Left lung (tissue), 10 donors: ENCODE measurements around the gene U2AF1. TPM values are rescaled to one million over a fixed set of nuclear protein-coding genes. Genes with fewer than 3 reads are reported as not detected.
"Not testable (repeated sequence)": the region's sequence is repeated elsewhere in the genome, so short reads cannot be mapped to it uniquely, and the experiment has no call there.

Source experiments
- ATAC-seq: fragments of 200-7000 bp; cut with Tn5 transposase; one replicate; pipeline ENCODE4 v1.9.1; 2020; ENCODE audit warnings: moderate library complexity
- DNase-seq, 4 donors: peaks; one replicate each; pipeline ENCODE4 v3.0.0-alpha.2; 2013 to 2020
- H3K27ac ChIP-seq, 2 donors: fragments of 200-600 bp; sonication (generic) in 1 of 2; one replicate each; pipeline versions ENCODE4 v1.5.0 to v1.8.0; 2020 to 2021
- H3K27me3 ChIP-seq, 2 donors: fragments of 200-600 bp; sonication (generic) in 1 of 2; one replicate each; pipeline versions ENCODE4 v1.5.0 to v1.8.0; 2020 to 2021
- H3K36me3 ChIP-seq, 2 donors: fragments of 200-600 bp; sonication (generic) in 1 of 2; one replicate each; pipeline versions ENCODE4 v1.5.0 to v1.8.0; 2020 to 2021
- H3K4me1 ChIP-seq, 2 donors: fragments of 200-600 bp; one replicate each; pipeline ENCODE4 v1.8.0; 2021
- H3K4me3 ChIP-seq, 2 donors: fragments of 200-600 bp; sonication (generic) in 1 of 2; one replicate each; pipeline versions ENCODE4 v1.5.0 to v1.8.0; 2020 to 2021; ENCODE audit warnings: mild to moderate bottlenecking in 1 of 2
- H3K9me3 ChIP-seq, 2 donors: fragments of 200-600 bp; sonication (generic) in 1 of 2; one replicate each; pipeline versions ENCODE4 v1.5.0 to v1.8.0; 2020 to 2021
- intact Hi-C, 2 donors: fragments of 100-400 bp; cut with DNase I; formaldehyde crosslinking; loops; one replicate each; pipeline versions ENCODE4 v1.11.2 to v1.14.2; 2022
- polyA plus RNA-seq, 6 donors: library from polyadenylated mRNA; unstranded; fragments of 120-200 nt; gene quantifications; one replicate each; pipeline ENCODE4 v1.2.1, GENCODE V29; 2013; ENCODE audit not compliant: insufficient read length in 6 of 6
- total RNA-seq, 2 donors: library from RNA; stranded (reverse); fragmentation: NEBNext Ultra II Directional; extraction: Animal tissue kit (Norgen Biotek cat#: 25700); gene quantifications; one replicate each; pipeline ENCODE4 v1.2.1, GENCODE V29; 2021
- donor health status: DM: no; HTN: yes; CAD: no.
- donor health status: DM: no; HTN: no; CAD: no.

U2AF1 gene
- total and polyA plus RNA-seq, 8 donors, result 26.4 to 89.4 (median 43.1) TPM

DNA sequence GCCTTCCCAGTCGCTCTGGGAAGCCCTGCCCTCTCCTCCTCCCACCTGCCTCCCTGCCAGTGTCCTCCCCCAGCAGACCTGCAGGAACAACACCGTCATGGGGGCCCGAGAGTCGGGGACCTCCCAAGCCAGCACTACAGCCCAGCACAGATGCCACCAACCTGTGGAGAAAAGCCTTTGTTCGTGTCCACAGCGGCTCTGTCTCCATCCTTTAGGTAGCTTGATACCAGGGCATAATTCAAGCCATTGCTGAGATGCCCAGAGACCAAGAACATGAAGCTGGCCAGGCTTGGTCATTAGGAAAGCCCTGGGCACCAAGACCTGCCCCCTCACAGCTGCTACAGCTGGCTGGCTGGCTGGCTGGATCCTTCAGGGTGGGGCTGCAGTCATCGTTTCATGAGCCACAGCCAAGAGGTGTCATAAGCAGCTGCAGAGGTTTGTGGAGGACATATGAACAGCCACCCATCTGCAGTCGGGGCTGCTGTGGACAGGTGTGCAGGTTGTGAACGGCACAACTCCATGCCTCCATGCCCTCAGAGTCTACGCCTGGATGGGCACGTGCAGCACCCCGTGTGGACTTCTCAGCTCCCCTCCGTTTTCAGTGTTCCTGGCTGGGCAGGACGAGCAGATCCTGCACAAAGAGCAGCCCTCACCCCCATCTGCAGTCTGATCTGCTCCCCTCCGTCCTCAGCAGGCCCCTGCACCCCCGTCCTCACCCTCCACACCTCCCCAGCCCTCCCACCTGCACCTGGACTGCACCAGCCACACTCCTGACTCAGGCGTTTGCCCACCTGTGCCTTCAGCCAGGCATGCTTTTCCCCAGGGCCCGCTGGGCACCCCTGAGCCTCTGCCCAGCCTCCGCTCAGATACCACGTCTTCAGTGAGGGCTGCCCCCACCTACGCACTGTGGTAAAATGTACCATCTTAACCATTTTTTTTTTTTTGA, 61.2 kb downstream of the U2AF1 start:
- H3K27ac ChIP-seq, result peak overlapping the region in 1 of 2 donors; percentile 33
- H3K4me1 ChIP-seq, H3K9me3 ChIP-seq, H3K27me3 ChIP-seq, DNase-seq, H3K4me3 ChIP-seq, intact Hi-C loops, H3K36me3 ChIP-seq: not testable (repeated sequence)
- ATAC-seq, result peak; percentile 34

DNA sequence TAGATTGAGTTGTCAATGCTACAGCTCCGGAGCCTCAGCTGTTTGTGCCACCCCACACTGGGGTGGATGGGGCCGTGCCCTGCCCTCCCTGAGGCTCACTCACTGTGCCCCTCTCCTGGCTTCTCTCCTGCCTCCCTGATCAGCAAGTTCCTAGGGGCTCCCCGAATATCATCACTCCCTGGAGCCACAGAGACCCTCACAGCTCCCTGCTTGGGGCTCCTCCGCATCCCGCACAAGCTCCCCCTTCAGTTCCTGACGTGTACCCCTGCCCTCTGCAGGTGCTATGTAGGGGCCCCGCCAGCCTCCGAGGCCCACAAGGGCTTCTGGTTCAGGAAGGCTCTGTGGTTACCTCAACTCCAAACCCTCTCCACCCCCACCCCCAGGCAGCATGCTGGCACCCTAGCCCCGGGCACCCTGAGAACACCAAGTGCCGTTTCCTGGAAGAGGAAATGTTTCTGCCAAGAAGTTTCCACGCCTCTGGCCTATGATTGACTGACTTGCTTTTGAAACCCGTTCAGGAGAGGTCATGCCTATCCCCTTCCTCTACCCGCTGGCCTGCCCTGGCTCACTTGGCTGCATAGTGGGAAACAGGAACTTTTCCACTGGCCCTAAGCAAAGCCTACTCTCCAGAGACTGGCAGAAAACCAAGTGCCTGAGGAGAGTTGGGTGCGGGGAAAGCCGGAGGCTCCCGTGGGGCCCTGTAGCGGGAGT, 62.0 kb downstream of the U2AF1 start:
- H3K27me3 ChIP-seq, intact Hi-C loops, H3K4me3 ChIP-seq, H3K4me1 ChIP-seq, DNase-seq, H3K36me3 ChIP-seq, H3K9me3 ChIP-seq: not testable (repeated sequence)
- peak overlapping the region in 1 of 2 donors; percentile 64 for H3K27ac ChIP-seq
- ATAC-seq, result peak; percentile 90

DNA sequence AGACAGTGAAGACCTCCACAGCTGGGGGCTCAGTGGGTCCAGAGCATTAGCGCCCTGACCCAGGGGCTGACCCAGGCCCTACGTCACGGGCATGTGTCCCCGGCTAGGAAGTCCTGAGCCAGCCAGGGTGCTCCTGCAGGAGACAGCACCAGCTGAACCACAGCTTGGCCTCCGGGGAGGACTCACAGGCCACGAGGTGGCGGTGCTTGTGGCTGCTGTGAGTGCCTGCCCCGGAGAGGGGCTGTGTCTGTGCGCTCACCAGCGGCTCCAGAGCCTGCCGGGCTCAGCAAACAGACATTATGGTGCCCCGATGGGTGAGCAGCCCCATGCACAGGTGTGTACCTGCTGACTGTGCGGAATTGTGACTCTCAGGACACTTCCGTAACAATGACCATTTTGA, 62.8 kb downstream of the U2AF1 start:
- H3K27ac ChIP-seq, H3K4me3 ChIP-seq, ATAC-seq, H3K9me3 ChIP-seq, DNase-seq, H3K4me1 ChIP-seq, intact Hi-C loops, H3K27me3 ChIP-seq, H3K36me3 ChIP-seq: not testable (repeated sequence)

DNA sequence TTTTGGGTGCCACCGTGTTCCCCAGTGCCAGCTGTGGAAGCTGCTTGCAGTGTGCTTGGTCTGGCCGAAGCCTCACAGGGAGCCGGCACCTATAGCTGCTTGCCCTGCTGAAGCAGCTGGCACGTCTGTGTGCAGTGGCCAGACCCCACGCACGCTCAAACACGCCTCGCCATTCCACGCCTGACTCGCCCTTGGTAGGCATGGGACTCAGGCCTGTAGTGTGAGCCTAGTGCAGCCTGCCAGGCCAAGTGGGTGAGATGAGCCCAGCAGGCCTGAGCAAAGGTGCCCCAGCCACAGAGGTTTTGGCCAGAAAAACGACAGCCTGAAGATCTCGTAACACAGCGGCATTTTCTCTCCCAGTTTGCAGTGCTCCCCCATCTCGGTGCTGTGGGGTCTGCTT, 64.1 kb downstream of the U2AF1 start:
- H3K36me3 ChIP-seq, ATAC-seq, H3K4me3 ChIP-seq, H3K27me3 ChIP-seq, H3K9me3 ChIP-seq, intact Hi-C loops, H3K4me1 ChIP-seq, DNase-seq, H3K27ac ChIP-seq: not testable (repeated sequence)

Other genes with a start within 250 kb of the U2AF1 start
- gene WDR4, start 228.0 kb downstream of the U2AF1 start, total RNA-seq, result 10 to 100 TPM; 14.6 to 30.7 TPM
- gene WDR4, start 228.0 kb downstream of the U2AF1 start, polyA plus RNA-seq, result 10 to 100 TPM; 10.3 to 14.4 (median 11.2) TPM
- gene NDUFV3, start 214.3 kb downstream of the U2AF1 start, total RNA-seq, result 10 to 100 TPM; 36.6 to 37.9 TPM
- gene NDUFV3, start 214.3 kb downstream of the U2AF1 start, polyA plus RNA-seq, result 10 to 100 TPM; 42.8 to 50.3 (median 43.8) TPM
- not detected for gene ERVH48-1, start 181.9 kb downstream of the U2AF1 start, total RNA-seq
- 1 to 10 TPM; 1.9 to 2.9 (median 2.4) TPM for gene ERVH48-1, start 181.9 kb downstream of the U2AF1 start, polyA plus RNA-seq
- gene PKNOX1, start 133.0 kb downstream of the U2AF1 start, total RNA-seq, result 10 to 100 TPM; 16.8 to 23.2 TPM
- gene PKNOX1, start 133.0 kb downstream of the U2AF1 start, polyA plus RNA-seq, result 10 to 100 TPM; 21.6 to 32.0 (median 26.7) TPM
- gene CBS, start 31.7 kb downstream of the U2AF1 start, total RNA-seq, result 10 to 100 TPM; 18.2 to 52.5 TPM
- gene CBS, start 31.7 kb downstream of the U2AF1 start, polyA plus RNA-seq, result 1 to 10 TPM; 3.4 to 8.4 (median 4.8) TPM
- not detected for gene CRYAA, start 61.4 kb upstream of the U2AF1 start, total RNA-seq
- gene CRYAA, start 61.4 kb upstream of the U2AF1 start, polyA plus RNA-seq, result under 1 TPM in 1 of 6 donors, not detected in 5; 0.14 TPM